Effector CD4-positive, alpha-beta T cell (primary cell): Measurements from ENCODE around the gene STAU1.
"Not testable (repeated sequence)": the region's sequence is repeated elsewhere in the genome, so short reads cannot be mapped to it uniquely, and the experiment has no call there.

ENCODE experiments used
- DNase-seq: peaks from one replicate; pipeline ENCODE4 v3.0.0-alpha.2; 2020
- total RNA-seq: gene quantifications from one replicate; lab custom pipeline; 2026; lab: John Stamatoyannopoulos, UW

Gene STAU1, protein sequence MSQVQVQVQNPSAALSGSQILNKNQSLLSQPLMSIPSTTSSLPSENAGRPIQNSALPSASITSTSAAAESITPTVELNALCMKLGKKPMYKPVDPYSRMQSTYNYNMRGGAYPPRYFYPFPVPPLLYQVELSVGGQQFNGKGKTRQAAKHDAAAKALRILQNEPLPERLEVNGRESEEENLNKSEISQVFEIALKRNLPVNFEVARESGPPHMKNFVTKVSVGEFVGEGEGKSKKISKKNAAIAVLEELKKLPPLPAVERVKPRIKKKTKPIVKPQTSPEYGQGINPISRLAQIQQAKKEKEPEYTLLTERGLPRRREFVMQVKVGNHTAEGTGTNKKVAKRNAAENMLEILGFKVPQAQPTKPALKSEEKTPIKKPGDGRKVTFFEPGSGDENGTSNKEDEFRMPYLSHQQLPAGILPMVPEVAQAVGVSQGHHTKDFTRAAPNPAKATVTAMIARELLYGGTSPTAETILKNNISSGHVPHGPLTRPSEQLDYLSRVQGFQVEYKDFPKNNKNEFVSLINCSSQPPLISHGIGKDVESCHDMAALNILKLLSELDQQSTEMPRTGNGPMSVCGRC
- total RNA-seq: 88.7 reads per million, percentile 80 among the genes with 10 or more reads in this experiment

DNA sequence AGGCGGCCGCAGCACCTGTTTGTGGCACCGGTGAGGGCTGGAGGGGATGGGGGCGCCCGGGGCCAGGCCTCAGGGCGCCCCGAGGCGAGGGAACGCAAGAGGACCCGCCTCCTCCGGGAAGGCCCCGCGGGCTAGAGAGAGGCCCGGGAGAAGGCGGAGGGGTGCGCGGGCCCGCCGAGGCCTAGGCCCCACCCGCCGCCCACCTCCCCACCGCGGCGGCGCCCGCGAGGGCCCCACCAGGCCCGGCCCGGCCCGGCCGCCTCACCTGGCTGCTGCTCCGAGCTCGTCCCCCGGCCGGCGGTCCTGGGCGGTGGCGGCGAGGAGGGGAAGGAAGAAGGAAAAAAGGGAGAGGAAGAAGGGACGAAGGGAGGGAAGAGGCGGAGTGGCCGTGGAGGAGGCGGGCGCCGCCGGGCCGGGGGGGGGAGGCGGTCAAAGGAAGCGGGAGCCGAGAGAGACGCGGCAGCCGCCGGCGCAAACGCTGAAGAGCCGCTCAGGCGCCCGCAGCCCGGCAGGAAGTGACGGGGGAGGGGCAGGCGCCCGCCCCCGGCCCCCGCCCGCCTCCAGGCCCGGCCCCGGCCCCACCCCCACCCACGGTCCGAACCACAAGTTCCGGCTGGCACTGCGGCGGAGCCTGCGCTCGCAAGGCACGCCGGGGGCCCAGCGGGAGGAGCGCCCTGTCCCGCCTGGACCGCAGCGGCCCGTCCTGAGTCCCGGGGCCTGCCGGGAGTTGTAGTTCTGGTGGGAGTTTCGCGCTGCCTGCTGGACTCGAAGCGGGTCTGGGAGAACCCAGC lies at the start of gene STAU1:
STAU1 (minus strand) TSS at position 484 of the 791 bp plus-strand sequence. CDS start 22,133 bp downstream, outside the sequence.
- peak; percentile 91 for DNase-seq

DNA sequence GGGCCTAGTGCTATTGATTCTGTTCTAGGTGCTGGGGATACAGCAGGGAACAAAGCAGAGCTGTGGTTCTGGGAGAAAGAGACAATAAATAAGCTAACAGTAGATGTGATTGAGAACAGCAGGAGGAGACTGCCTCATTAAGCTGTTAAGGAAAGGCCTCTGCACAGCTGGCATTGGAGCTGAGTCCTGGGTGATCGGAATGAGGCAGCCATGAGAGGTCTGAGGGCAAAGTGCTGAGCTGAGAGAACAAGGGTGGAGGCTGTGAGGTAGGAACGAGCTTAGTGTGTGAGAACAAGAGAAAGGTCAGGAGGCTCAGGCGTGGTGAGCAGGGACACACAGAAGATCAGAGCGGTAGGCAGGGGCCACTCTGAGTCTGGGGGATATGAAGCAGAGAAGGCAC lies 49.4 kb upstream of the STAU1 start:
- no peak for DNase-seq

DNA sequence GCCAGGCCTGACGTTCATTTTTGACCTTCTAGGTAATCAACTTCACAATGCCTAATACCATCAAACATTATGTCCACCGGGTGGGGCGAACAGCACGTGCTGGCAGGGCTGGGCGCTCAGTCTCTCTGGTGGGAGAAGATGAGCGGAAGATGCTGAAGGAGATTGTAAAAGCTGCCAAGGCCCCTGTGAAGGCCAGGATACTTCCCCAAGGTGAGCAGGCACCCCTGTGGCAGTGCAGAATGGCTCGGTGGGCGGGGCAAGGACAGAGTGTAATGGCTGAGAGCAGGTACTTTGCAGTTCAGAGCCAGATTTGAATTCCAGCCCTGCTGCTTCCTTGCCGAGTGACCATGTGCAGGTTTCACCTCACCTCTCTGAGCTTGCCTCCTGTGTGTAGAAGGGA lies 48.2 kb upstream of the STAU1 start:
- DNase-seq: no peak

DNA sequence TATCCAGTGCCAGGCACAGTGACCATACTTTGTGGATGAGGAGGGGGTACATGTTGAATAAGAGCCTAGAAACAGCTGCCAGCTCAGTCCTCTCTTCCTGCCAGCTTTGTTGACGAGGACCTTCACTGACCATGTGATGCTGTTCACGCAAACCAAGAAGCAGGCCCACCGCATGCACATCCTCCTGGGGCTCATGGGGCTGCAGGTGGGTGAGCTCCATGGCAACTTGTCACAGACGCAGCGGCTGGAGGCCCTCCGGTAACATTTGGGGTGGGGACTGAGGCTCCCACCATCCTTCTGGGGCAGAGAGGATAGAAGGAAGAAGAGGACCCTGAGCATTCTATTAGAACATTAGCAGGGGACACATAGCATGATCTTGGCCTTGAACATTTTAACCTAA lies 46.7 kb upstream of the STAU1 start:
- no peak for DNase-seq

DNA sequence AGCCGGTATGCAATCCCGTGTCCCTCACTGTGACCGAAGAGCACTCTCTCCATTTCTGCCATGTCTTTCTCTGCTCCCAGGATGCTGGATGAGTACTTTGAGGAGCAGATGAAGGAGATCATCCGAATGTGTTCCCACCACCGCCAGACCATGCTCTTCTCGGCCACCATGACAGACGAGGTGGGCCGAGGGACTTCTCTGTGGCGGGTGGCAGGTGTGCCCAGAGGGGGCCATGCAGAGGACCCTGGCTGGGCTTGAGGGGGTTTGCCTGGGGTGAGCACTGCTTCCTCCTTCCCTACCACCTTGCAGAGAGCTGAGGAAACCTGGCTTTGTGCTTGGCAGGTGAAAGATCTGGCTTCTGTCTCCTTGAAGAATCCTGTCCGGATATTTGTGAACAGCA lies 45.1 kb upstream of the STAU1 start:
- DNase-seq: no peak

DNA sequence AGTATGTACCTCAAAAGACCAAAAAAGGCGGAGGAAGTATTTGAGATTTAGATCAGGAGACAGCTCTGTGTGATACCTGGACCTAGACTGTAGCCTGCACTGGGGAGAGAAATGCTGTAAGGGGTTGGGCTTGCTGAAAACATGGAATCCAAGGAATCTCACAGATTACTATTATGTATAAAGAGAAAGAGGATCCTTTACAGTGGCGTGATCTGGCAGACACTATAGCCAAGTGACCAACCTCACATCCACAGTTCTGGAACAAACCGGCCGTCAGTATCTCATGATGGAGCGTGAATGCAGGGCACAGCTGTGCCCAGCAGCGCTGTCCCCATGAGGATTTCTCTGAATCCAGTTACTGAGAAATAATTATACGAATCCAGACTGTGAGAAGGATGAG lies 43.3 kb upstream of the STAU1 start:
- no peak for DNase-seq

DNA sequence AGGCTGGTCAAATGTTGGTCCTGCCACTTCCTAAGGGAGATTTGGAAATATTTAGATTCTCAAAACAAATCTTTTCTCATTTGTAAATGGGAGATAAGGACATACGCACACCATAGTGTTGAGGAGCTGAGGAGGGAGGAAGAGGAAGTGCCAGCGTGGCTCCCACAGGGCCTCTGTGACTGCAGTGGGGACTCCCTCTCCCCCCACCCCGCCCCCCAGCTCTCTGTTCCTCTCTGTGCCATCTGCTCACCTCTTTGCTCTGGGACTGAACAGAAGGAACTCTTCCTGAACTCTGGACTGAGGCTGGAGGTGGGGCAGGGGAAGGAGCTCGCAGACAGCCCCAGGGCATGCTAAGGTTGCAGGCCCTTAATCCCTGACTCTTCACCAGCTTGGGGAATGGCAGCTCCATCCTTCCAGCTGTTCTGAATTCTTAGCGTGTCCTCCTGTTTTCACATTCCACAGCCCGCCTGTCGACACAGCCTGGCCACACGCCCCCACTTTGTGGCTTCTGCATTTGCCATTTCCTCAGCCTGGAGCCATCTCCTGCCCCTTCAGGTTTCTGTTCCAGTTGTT lies 42.5 kb upstream of the STAU1 start:
- no peak for DNase-seq

DNA sequence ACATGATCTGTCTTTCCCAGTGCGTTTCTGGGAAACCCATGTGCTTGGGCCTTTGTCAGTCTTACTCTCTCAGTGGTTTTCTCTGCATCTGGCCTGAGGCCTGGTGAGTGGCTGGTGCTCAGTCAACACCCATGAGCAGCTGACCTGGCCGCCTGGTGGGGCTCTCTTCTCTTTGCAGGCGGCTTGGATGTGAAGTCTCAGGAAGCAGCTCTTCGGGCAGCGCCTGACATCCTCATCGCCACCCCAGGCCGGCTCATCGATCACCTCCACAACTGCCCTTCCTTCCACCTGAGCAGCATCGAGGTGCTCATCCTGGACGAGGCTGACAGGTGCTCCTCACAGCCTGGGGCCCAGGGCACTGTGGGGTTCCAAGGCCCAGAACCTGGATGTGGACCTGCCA lies 41.9 kb upstream of the STAU1 start:
- no peak for DNase-seq

DNA sequence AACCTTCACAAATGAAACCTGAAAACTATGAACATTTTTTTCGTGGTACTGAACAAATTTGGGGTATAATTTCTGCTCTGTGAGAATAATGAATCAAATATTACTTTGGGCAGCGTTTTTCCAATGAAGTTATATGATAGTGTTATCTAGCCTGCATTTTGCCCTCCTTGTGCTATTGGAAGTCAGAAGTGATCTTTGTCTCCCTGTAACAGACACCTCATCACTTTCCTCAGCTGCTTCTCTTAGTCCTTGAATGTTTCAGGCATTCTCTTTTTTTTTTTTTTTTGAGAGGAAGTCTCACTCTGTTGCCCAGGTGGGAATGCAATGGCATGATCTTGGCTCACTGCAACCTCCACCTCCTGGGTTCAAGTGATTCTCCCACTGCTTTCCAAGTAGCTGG lies 41.2 kb upstream of the STAU1 start:
- no peak for DNase-seq

DNA sequence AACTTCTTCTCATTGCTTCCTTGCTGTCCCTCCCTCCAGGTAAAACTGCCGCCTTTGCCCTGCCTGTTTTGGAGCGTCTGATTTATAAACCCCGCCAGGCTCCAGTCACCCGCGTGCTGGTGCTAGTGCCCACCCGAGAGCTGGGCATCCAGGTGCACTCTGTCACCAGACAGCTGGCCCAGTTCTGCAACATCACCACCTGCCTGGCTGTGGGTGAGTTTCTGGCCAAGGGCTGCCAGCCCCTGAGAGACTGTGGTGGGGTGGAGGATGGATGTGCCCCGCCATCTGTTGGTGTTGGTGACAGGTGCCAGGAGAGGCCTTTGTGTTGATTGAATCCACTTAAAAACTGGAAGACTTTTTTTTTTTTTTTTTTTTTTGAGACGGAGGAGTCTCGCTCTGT lies 40.5 kb upstream of the STAU1 start:
- DNase-seq: no peak

DNA sequence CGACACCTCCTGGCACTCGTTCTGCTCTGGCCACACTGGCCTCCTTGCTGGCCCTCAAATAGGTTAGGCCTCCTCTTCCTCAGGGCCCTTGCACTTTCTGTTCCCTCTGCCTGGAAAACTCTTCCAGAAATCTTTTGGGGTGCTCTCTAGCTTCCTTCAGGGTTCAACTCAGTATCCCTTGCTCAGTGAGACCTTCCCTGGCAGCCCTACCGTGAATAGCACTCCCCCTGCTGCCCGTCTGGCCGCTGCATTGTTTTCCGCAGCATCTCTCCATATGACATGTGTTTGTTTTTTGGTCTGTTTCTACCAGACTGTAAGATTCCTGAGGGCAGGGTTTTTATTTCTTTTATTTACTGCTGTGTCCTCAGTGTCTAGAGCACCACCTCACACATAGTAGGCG lies 37.8 kb upstream of the STAU1 start:
- no peak for DNase-seq

DNA sequence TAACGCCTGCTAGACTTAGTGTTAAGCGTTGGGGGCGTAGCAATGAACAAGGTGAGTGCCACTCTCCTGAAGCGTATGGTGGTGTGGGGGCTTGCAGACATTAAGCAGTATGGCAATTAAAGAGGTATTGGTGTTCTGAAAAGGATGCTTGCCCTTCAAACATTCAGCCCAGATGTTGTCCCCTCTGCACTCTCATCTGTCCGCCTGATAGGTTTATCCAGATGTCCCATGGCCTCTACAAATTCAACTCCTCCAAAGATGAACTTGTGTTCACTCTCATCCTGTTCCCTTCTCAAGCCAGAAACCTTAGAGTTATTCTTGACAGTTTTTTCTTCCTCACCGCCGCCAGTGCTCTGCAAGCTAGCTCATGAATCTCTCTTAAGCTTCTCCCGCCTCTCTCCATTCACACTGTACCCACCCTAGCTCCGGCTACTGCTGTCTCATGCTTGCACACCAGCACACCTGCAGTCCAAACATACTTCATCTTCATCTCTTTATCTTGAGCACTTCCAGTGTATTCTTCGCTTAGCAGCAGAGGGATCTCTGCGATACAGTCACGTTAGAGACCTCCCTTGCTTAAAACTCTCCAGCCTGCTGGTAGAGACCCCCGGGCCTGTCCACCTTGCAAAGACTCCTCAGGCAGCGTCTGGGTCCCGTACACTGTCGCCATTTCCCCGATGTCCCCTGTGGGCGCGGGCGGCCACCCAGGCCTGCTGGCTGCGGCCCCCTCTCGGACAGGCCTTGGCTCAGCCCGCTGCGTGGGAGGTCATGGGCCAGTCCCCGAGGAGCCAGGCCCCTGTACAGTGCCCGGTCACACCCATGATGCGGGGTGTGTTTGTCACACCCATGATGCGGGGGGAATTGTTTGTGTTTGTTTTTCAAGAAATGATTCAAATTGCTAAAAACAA lies 32.0 kb upstream of the STAU1 start:
- no peak for DNase-seq

DNA sequence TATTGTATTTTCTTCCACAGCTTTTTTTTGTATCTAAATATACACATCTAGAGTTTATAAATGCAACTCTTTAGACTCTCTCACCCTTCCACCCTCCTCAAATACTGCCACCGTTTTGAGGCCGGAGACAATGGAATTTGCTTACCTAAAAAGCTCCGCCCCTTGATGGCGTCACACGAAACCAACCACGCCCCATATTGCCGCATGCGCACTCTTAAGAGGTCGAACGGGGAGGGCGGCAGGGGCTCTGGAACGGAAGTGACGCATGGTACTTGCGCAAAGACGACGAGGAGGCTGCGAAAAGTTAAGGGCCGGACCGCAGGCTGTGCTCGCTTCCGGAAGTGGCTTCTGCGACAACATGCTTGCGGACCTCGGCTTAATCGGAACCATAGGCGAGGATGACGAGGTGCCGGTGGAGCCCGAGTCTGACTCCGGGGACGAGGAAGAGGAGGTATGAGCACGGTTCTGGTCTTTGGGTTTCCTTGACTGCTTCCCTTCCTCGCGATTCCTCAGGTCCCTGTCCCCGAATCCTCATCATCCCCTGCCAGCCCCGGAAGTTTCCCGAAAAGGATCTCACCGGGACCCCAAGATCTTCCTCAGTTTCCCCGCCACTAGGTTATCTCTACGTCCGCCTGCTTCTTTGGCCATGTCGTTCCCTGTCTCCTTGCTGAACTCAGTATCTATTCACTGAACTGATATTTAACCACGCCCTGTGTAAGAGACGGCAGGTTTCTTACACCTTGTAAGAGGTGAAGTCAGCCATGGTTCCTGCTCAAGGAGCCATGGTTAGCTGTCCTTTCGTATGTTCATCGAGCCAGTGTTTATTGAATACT lies 31.2 kb upstream of the STAU1 start, which contains the start of gene DDX27:
DDX27 (plus strand) TSS at position 326 of the 833 bp plus-strand sequence; CDS start at position 359, 33 bp downstream.
- peak; percentile 94 for DNase-seq

DNA sequence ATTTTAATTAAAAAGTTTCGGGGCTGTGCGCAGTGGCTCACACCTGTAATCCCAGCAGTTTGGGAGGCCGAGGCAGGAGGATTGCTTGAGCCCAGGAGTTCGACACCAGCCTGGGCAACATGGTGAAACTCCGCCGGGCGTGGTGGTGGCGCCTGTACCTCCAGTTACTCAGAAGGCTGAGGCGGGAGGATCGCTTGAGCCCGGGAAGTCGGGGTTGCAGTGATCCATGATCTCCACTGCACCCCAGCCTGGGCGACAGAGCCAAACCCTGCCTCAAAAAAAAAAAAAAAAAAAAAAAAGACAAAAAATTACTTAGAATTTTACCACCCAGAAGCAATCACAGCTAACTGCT lies 30.6 kb upstream of the STAU1 start:
- not testable (repeated sequence) for DNase-seq

DNA sequence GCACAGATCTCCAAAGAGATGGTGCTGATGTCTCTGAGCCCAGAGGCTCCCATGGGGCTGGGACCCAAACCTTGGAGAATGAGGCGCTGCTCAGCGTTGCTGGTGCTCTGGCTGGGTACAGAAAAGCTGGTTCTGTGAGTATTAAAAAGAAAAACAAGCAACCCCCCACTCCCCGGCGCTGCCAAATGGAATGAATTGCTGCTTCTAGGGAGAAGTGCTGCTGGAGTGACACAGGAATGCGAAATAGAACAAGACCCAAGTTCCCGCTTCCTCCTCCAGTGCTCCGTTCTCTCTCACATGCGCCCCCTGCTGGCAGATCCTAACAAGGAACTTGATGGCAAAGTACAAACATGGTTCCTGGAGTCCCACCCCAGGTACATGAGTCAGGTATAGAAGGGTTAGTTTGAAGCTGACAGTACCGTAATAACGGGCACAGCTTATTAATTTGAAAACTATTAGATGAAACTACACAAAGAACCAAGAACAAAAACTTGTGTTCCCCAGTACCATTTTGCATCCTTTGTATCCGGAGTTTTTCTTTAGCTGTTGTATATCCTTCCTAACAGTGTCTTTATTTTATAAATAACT lies 29.0 kb upstream of the STAU1 start:
- DNase-seq: peak; percentile 95

DNA sequence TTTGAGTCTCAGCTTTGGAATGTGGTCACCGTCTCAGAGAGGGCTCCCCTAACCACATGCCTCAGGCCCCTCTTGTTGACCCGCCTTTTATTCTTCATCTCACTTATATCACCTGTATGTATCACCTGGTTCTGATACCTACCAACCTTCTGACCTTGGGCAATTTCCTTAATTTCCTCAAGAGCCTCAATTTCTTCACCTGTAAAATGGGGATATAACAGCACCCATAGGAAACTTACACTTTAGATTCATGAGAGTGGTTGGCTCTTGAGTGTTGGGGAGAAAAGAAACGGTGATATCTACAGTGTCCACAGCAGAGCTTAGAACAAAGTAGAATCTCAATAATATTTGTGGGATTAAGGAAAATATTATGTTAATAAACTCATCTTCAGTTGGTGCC lies 27.1 kb upstream of the STAU1 start:
- no peak for DNase-seq

DNA sequence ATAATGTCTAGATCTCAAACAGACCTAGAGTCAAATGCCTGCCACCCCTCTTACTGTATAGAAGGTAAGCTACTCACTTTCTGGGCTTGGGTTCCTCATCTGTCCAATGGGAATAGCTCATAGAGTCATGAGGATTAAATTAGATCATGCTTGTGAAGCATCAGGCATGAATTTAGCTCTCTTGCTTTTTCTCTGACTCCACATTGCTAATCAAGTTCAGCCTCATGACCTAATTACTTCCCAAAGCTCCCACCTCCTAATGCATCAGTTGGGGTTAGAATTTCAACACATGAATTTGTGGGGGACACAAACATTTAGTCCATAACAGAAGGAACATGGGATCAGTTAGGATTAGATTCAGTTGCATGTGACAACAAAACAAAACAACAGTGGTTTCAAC lies 26.4 kb upstream of the STAU1 start:
- DNase-seq: no peak

DNA sequence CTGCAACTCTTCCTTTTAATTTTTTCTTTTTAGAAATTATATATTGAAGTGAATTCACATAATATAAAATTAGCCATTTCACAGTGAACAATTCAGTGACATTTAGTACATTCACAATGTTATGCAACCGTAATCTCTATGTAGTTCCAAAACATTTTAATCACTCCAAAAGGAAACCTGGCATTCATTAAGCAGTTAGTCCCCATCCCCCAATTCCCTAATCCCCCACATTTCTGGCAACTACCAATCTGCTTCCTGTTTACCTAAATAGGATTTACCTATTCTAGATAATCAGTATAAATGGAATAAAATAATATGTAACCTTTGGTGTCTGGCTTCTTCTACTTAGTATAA lies 22.6 kb upstream of the STAU1 start:
- DNase-seq: no peak

DNA sequence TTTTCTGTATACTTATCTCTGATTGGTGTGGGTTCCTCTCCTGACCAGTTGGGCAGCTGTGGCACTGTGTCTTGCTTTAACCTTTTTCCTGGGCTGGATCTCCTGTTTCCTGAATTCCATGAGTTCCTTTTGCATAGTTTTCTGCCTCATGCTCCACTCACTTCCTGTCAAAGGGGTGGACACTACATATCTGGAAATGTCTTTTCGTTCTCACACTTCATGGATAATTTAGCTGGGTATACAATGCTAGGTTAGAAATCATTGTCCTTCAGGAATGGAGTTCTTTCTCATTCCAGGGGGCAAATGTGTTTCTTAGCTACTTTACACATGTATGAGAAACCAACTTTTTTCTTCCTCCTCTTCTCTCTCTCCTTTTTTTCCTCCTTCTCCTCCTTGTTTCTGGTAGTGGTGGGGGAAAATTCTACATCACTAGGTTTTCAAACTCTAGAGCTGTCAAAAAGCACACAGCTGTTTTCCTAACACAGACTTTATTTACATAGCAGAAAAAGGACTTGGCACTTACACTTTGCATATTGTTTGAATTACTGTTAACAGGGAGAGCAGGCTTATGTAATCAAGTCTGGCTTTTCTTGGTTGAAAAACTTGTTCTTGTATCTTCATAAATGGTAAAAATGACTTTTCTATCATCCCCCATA lies 22.1 kb upstream of the STAU1 start:
- DNase-seq: no peak

DNA sequence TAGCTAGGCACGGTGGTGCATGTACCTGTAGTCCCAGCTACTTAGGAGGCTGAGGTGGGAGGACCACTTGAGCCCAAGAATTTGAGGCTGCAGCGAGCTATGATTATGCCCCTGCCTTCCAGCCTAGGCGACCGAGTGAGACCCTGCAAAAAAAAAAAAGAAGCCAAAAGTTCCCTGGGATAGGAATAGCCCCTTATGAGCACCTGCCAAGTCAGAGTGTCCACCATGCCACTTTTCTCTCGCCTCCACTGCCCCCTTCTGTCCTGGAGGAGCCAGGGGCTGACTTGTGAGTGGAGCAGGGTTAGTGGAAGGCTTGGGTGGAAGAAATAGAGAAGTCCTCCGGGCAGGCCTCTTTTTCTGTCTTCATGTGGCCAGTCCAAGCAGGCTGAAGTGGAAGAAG lies 18.9 kb upstream of the STAU1 start:
- DNase-seq: no peak
